Muscle of leg (tissue), 11 donors: ENCODE results near the gene SLIT3. TPM values are rescaled to one million over a fixed set of nuclear protein-coding genes. Genes with fewer than 3 reads are reported as not detected.

ENCODE experiments used
- DNase-seq: peaks from one replicate; pipeline ENCODE4 v3.0.0; 2013
- H3K27ac ChIP-seq: one replicate; pipeline ENCODE4 v1.5.1; 2013; ENCODE audit warnings: mild to moderate bottlenecking, low read length, control low read depth
- H3K27me3 ChIP-seq: one replicate; pipeline ENCODE4 v1.6.1; 2013; ENCODE audit warnings: low read length; ENCODE audit not compliant: control insufficient read depth, insufficient read depth
- H3K36me3 ChIP-seq: one replicate; pipeline ENCODE4 v1.6.1; 2013; ENCODE audit warnings: low read length; ENCODE audit not compliant: control insufficient read depth, insufficient read depth
- H3K4me1 ChIP-seq: one replicate; pipeline ENCODE4 v1.6.1; 2013; ENCODE audit warnings: low read length; ENCODE audit not compliant: control insufficient read depth, insufficient read depth
- H3K4me3 ChIP-seq: one replicate; pipeline ENCODE4 v1.5.1; 2013; ENCODE audit warnings: low read length, control low read depth
- H3K9me3 ChIP-seq: replicated peaks from 2 replicates; pipeline ENCODE4 v1.6.1; 2013; ENCODE audit warnings: low read depth, low read length; ENCODE audit not compliant: control insufficient read depth
- WGBS: methylation state at CpG from one replicate; pipeline ENCODE4 v1.1.5; 2013; ENCODE audit warnings: missing lambda C conversion rate; ENCODE audit not compliant: insufficient coverage; 5-methylcytosine and 5-hydroxymethylcytosine counted together
- polyA plus RNA-seq, 8 donors: library from polyadenylated mRNA; unstranded; fragments of 120-200 nt; gene quantifications; one replicate each; pipeline versions ENCODE4 v1.2.1 to v1.2.3, GENCODE V29; 2013; ENCODE audit warnings: inconsistent platforms in 1 of 8, low replicate concordance in 1 of 8; ENCODE audit not compliant: insufficient read length in 8 of 8, insufficient read depth in 1 of 8
- total RNA-seq: library from RNA; stranded (reverse); fragments of 120-200 nt; gene quantifications from one replicate; pipeline ENCODE4 v1.2.4, GENCODE V29; 2013

The SLIT3 gene
- total and polyA plus RNA-seq, 9 donors: 5.2 to 36.4 (median 12.2) TPM

- Histone ChIP-seq H3K27me3 (no peaks in the 10 kb centered on the region), H3K4me3 (no peak overlapping the region), H3K4me1 (no peaks in the 10 kb centered on the region), H3K9me3 (no peaks in the 10 kb centered on the region), H3K36me3 (no peaks in the 10 kb centered on the region), H3K27ac (no peak overlapping the region)
- no peak for DNase-seq
- no CpG with 5 or more reads among the region's 7 CpGs for WGBS
These were observed 402.6 kb downstream of the SLIT3 start for GRCh38 chr5:168898247-168898911.

- DNase-seq: no peak
- Histone ChIP-seq H3K27ac (no peak overlapping the region), H3K27me3 (no peaks in the 10 kb centered on the region), H3K9me3 (no peaks in the 10 kb centered on the region), H3K4me3 (no peak overlapping the region), H3K36me3 (no peaks in the 10 kb centered on the region), H3K4me1 (no peaks in the 10 kb centered on the region)
- WGBS: 37% methylated on average over 2 of the region's 8 CpGs
These were observed 403.4 kb downstream of the SLIT3 start for GRCh38 chr5:168897387-168898122.

- no peak overlapping the region for H3K27ac ChIP-seq
- no peaks in the 10 kb centered on the region for H3K36me3 ChIP-seq
- no peaks in the 10 kb centered on the region for H3K9me3 ChIP-seq
- no peaks in the 10 kb centered on the region for H3K27me3 ChIP-seq
- no peak for DNase-seq
- H3K4me1 ChIP-seq: no peaks in the 10 kb centered on the region
- 80% methylated on average over 1 of the region's 5 CpGs for WGBS
- H3K4me3 ChIP-seq: no peak overlapping the region
These were observed 405.5 kb downstream of the SLIT3 start for GRCh38 chr5:168895295-168896071.

- no CpG with 5 or more reads among the region's 4 CpGs for WGBS
- no peaks in the 10 kb centered on the region for H3K27me3 ChIP-seq
These were observed 407.7 kb downstream of the SLIT3 start for GRCh38 chr5:168893283-168893682.

GRCh38 chr5:168892618-168893186, 408.2 kb downstream of the SLIT3 start:
- no peak for DNase-seq
- no peaks in the 10 kb centered on the region for H3K9me3 ChIP-seq
- H3K4me3 ChIP-seq: no peak overlapping the region
- H3K27ac ChIP-seq: no peak overlapping the region
- H3K27me3 ChIP-seq: no peaks in the 10 kb centered on the region
- H3K4me1 ChIP-seq: no peaks in the 10 kb centered on the region
- H3K36me3 ChIP-seq: no peaks in the 10 kb centered on the region
- WGBS: no CpG with 5 or more reads among the region's 5 CpGs

More at GRCh38 chr5:168893283-168893682, 407.7 kb downstream of the SLIT3 start:
- no peaks in the 10 kb centered on the region for H3K36me3 ChIP-seq
- no peak for DNase-seq
- no peak overlapping the region for H3K4me3 ChIP-seq
- H3K27ac ChIP-seq: no peak overlapping the region
- H3K9me3 ChIP-seq: no peaks in the 10 kb centered on the region
- no peaks in the 10 kb centered on the region for H3K4me1 ChIP-seq

GRCh38 chr5:168890816-168891812, 409.8 kb downstream of the SLIT3 start:
- H3K9me3 ChIP-seq: no peaks in the 10 kb centered on the region
- DNase-seq: no peak
- H3K27ac ChIP-seq: no peak overlapping the region
- WGBS: 80% methylated on average over 1 of the region's 6 CpGs
- H3K4me1 ChIP-seq: no peaks in the 10 kb centered on the region
- H3K36me3 ChIP-seq: no peaks in the 10 kb centered on the region
- H3K4me3 ChIP-seq: no peak overlapping the region
- H3K27me3 ChIP-seq: no peaks in the 10 kb centered on the region

GRCh38 chr5:168889039-168889438, 411.9 kb downstream of the SLIT3 start:
- no peak overlapping the region for H3K4me3 ChIP-seq
- no peaks in the 10 kb centered on the region for H3K36me3 ChIP-seq
- WGBS: no CpG with 5 or more reads among the region's 1 CpG
- no peak overlapping the region for H3K27ac ChIP-seq
- no peaks in the 10 kb centered on the region for H3K4me1 ChIP-seq
- no peaks in the 10 kb centered on the region for H3K27me3 ChIP-seq
- H3K9me3 ChIP-seq: no peaks in the 10 kb centered on the region
- no peak for DNase-seq

GRCh38 chr5:168887931-168888330, 413.0 kb downstream of the SLIT3 start:
- no peak overlapping the region for H3K27ac ChIP-seq
- no peak for DNase-seq
- H3K36me3 ChIP-seq: no peaks in the 10 kb centered on the region
- no peaks in the 10 kb centered on the region for H3K27me3 ChIP-seq
- 62% methylated on average over 3 of the region's 3 CpGs for WGBS
- no peaks in the 10 kb centered on the region for H3K9me3 ChIP-seq
- H3K4me3 ChIP-seq: no peak overlapping the region
- H3K4me1 ChIP-seq: no peaks in the 10 kb centered on the region

- H3K4me1 ChIP-seq: no peaks in the 10 kb centered on the region
- no peak overlapping the region for H3K27ac ChIP-seq
- H3K27me3 ChIP-seq: peaks cover 2% of the 10 kb centered on the region
- no peaks in the 10 kb centered on the region for H3K9me3 ChIP-seq
- no CpG with 5 or more reads among the region's 9 CpGs for WGBS
- H3K4me3 ChIP-seq: no peak overlapping the region
- DNase-seq: no peak
- H3K36me3 ChIP-seq: no peaks in the 10 kb centered on the region
These were observed 414.8 kb downstream of the SLIT3 start for GRCh38 chr5:168886157-168886556.
